Measurements from ENCODE around the gene BTBD9. TPM values are rescaled to one million over a fixed set of nuclear protein-coding genes. Genes with fewer than 3 reads are reported as not detected.

Gene BTBD9
- total and polyA plus RNA-seq, 9 of the 15 experiments (the other 6 are each of a cell fraction or from before 2014, with no cell fraction given) = 0.08 to 1.6 (median 0.58) TPM

GRCh38 chr6:38603966-38604365 lies 35.8 kb downstream of the BTBD9 start:
- BruUV-seq (replicated peaks) = no TSS peak
- no peaks in the 10 kb centered on the region for H3K79me2 ChIP-seq (ENCODE audit: control insufficient read depth, insufficient read depth, low read length)
- no peaks in the 10 kb centered on the region for H3K9me1 ChIP-seq (ENCODE audit: control insufficient read depth, insufficient read depth, low read length)

DNA sequence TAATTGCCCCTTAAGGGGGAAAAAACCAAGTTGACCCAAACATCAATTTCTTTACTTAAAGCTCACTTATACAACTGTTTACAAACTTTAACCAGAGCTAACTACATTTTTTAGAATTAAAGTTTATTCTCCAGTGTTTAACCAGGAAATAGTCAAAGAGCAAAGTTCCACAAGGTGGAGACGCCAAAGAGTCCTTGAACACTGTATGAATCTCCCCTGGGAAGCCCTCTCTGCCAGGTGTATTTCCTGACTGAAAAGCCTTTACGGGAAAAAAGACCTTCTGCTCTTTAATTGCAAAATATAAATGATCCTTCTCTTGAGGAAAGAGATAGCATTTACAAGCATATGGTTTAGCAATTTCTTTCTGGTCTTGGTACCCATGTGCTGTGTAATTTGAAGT lies 36.2 kb downstream of the BTBD9 start:
- 0% methylated on average over 2 of the region's 2 CpGs for WGBS (ENCODE audit: insufficient coverage, low coverage, missing lambda C conversion rate)
- no peak overlapping the region for H3K4me3 ChIP-seq
- no peaks in the 10 kb centered on the region for H3K4me1 ChIP-seq (replicated peaks in 1 of 2; ENCODE audit: control insufficient read depth in 2 of 2, insufficient read depth in 2 of 2, low read length in 2 of 2)
- no peaks in the 10 kb centered on the region for H4K20me1 ChIP-seq (replicated peaks; ENCODE audit: control insufficient read depth, insufficient read depth, low read length)
- FAIRE-seq (no peak), DNase-seq (ENCODE audit: extremely low read depth in 1 of 4, low spot score in 3 of 4) (no peak), ATAC-seq (no peak)
- BruUV-seq (replicated peaks) = no TSS peak
- H3K9me3 ChIP-seq (replicated peaks; ENCODE audit: control insufficient read depth, insufficient read depth, low read depth, low read length) = no peaks in the 10 kb centered on the region
- ChIA-PET POLR2A (interaction anchor here (1.3 kb wide), 1 partner anchor 18 kb away, joined by 4 read pairs; no protein-coding TSS in a partner anchor), CTCF (ENCODE audit: low intra/inter-chr PET ratio) (no interaction called here)
- H3K27ac ChIP-seq (ENCODE audit: extremely low read depth, low read depth, low read length) = no peak overlapping the region
- no peak overlapping the region for H2AFZ ChIP-seq (ENCODE audit: low read depth, low read length)
- intact Hi-C loops (cut with micrococcal nuclease) (no loop called here), in situ Hi-C loops (cut with MboI) (no loop called here)
- no peaks in the 10 kb centered on the region for H3K9me1 ChIP-seq (ENCODE audit: control insufficient read depth, insufficient read depth, low read length)
- H3K4me2 ChIP-seq (ENCODE audit: insufficient read depth, low read length) = no peak overlapping the region
- no peaks in the 10 kb centered on the region for H3K79me2 ChIP-seq (ENCODE audit: control insufficient read depth, insufficient read depth, low read length)
- no peaks in the 10 kb centered on the region for H3K36me3 ChIP-seq (ENCODE audit: control insufficient read depth, insufficient read depth, low read length)
- no peak overlapping the region for H3K9ac ChIP-seq (ENCODE audit: insufficient read depth in 1 of 2, low read depth in 2 of 2, low read length in 2 of 2)
- H3K27me3 ChIP-seq (ENCODE audit: control insufficient read depth in 2 of 2, insufficient read depth in 2 of 2, low read length in 2 of 2) = peaks cover 4% of the 10 kb centered on the region in 2 experiments; a peak in 2 of 5 replicates
- no peak for TF ChIP-seq POLR2AphosphoS5 (IDR thresholded peaks at IDR 0.05; ENCODE audit: control insufficient read depth, insufficient read depth, low read depth, low read length)
- TF ChIP-seq AFF4 (CRISPR knock-in tag; IDR thresholded peaks at IDR 0.05) = no peak
- TF ChIP-seq HNRNPK (IDR thresholded peaks at IDR 0.05; ENCODE audit: low read depth, low read length, poor library complexity, severe bottlenecking) = no peak
- no peak for TF ChIP-seq RAD51 (IDR thresholded peaks at IDR 0.05; ENCODE audit: borderline replicate concordance, low read depth)
- no peak for TF ChIP-seq MIER1 (IDR thresholded peaks at IDR 0.05; ENCODE audit: low read depth)
- no peak for TF ChIP-seq STAT5A (IDR thresholded peaks at IDR 0.05; ENCODE audit: borderline replicate concordance, low read length)
- no peak for TF ChIP-seq TCFL5 (CRISPR knock-in tag; conservative IDR thresholded peaks at IDR 0.05)
- no peak for TF ChIP-seq ZNF217 (CRISPR knock-in tag; IDR thresholded peaks at IDR 0.05)

More at GRCh38 chr6:38603966-38604365, 35.8 kb downstream of the BTBD9 start:
- POLR2A ChIA-PET = interaction anchor here (1.3 kb wide), 1 partner anchor 19 kb away, joined by 4 read pairs; no protein-coding TSS in a partner anchor
- Histone ChIP-seq H2AFZ (ENCODE audit: low read depth, low read length) (no peak overlapping the region), H3K9me3 (replicated peaks; ENCODE audit: control insufficient read depth, insufficient read depth, low read depth, low read length) (no peaks in the 10 kb centered on the region), H3K27ac (ENCODE audit: extremely low read depth, low read depth, low read length) (no peak overlapping the region), H3K36me3 (ENCODE audit: control insufficient read depth, insufficient read depth, low read length) (no peaks in the 10 kb centered on the region), H3K4me2 (ENCODE audit: insufficient read depth, low read length) (no peak overlapping the region), H3K4me1 (replicated peaks in 1 of 2; ENCODE audit: control insufficient read depth in 2 of 2, insufficient read depth in 2 of 2, low read length in 2 of 2) (no peaks in the 10 kb centered on the region), H3K4me3 (no peak overlapping the region), H3K9ac (ENCODE audit: insufficient read depth in 1 of 2, low read depth in 2 of 2, low read length in 2 of 2) (no peak overlapping the region), H4K20me1 (replicated peaks; ENCODE audit: control insufficient read depth, insufficient read depth, low read length) (no peaks in the 10 kb centered on the region), H3K27me3 (ENCODE audit: control insufficient read depth in 2 of 2, insufficient read depth in 2 of 2, low read length in 2 of 2) (peaks cover 4% of the 10 kb centered on the region in 2 experiments; a peak in 2 of 5 replicates)
- intact Hi-C loops (cut with micrococcal nuclease) (no loop called here), in situ Hi-C loops (cut with MboI) (no loop called here)
- no peak for DNase-seq (ENCODE audit: extremely low read depth in 1 of 4, low spot score in 3 of 4)
- ATAC-seq = no peak
- CTCF ChIA-PET (ENCODE audit: low intra/inter-chr PET ratio) = no interaction called here
- WGBS (ENCODE audit: insufficient coverage, low coverage, missing lambda C conversion rate) = 3% methylated on average over 3 of the region's 3 CpGs
- no peak for FAIRE-seq
- TF ChIP-seq KDM2B (CRISPR knock-in tag; IDR thresholded peaks at IDR 0.05) = no peak
- no peak for TF ChIP-seq STAT5A (IDR thresholded peaks at IDR 0.05; ENCODE audit: borderline replicate concordance, low read length)
- no peak for TF ChIP-seq ZKSCAN8 (CRISPR knock-in tag; IDR thresholded peaks at IDR 0.05)
- no peak for TF ChIP-seq DPF2 (IDR thresholded peaks at IDR 0.05)
